Measurements from ENCODE around the gene CCDC178.

DNA sequence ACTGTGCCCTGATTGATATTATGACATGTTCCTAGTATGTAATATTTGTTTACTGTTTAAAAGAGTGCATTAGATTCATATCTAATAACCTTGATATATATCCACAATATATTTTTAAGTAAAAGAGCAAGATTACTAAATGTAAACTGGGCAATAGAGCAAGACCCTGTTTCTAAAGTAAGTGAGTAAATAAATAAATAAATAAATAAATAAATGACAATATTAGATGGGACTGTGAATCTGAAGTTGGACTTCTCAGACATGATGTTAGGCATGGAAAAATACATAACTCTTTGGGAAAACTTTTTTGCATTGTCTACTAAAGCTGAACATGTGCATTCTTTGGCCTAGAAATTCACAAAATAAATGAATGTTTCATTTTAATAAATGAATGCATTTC is 164.7 kb downstream of the CCDC178 start:
- TF ChIP-seq EZH2 (IDR thresholded peaks at IDR 0.05; ENCODE audit: insufficient read depth, poor library complexity, severe bottlenecking), result no peak
- no peak for TF ChIP-seq EZH2phosphoT487 (IDR thresholded peaks at IDR 0.05; ENCODE audit: insufficient read depth, low read depth)
